Measurements from ENCODE around the gene CLEC17A. TPM values are rescaled to one million over a fixed set of nuclear protein-coding genes. Genes with fewer than 3 reads are reported as not detected.

Gene CLEC17A
- total and polyA plus RNA-seq, 2 of the 13 experiments (the other 11 are each of a cell fraction or from before 2014, with no cell fraction given) = not detected

DNA sequence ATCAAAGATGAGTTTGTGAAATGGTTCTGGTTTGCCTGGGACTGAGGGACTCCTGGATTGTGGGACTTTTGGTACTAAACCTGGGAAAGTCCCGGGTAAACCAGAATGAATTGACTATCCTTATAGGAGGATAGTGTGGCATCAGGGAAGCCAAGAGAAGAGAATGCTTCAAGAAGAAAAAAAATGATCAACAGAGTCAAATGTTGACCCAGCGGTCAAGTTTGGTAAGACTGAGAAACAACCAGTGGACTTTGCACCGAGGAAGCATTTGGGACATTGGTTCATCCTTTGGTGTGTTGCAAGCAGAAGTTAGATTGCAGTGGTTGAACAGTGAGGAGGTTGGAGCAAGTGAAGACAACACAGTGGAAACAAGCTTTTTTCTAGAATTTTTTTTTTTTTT, 33.5 kb downstream of the CLEC17A start (continued):
- no peak for TF ChIP-seq GTF3A (CRISPR knock-in tag; conservative IDR thresholded peaks at IDR 0.05)
- TF ChIP-seq EP300 (IDR thresholded peaks at IDR 0.05; ENCODE audit: low read depth in 2 of 2, low read length in 2 of 2) = peak in 1 of 2 experiments; percentile 66; a peak in 1 of 4 replicates
- TF ChIP-seq EP300 (CRISPR knock-in tag; IDR thresholded peaks at IDR 0.05; ENCODE audit: borderline replicate concordance) = no peak
- no peak for TF ChIP-seq ZNF777 (CRISPR knock-in tag; IDR thresholded peaks at IDR 0.05)
- no peak for TF ChIP-seq ZNF616 (CRISPR knock-in tag; IDR thresholded peaks at IDR 0.05; ENCODE audit: low read depth)
- TF ChIP-seq PLRG1 (conservative IDR thresholded peaks at IDR 0.05) = no peak
- no peak for TF ChIP-seq ZNF780A (CRISPR knock-in tag; IDR thresholded peaks at IDR 0.05)
- TF ChIP-seq, protein P1, sequence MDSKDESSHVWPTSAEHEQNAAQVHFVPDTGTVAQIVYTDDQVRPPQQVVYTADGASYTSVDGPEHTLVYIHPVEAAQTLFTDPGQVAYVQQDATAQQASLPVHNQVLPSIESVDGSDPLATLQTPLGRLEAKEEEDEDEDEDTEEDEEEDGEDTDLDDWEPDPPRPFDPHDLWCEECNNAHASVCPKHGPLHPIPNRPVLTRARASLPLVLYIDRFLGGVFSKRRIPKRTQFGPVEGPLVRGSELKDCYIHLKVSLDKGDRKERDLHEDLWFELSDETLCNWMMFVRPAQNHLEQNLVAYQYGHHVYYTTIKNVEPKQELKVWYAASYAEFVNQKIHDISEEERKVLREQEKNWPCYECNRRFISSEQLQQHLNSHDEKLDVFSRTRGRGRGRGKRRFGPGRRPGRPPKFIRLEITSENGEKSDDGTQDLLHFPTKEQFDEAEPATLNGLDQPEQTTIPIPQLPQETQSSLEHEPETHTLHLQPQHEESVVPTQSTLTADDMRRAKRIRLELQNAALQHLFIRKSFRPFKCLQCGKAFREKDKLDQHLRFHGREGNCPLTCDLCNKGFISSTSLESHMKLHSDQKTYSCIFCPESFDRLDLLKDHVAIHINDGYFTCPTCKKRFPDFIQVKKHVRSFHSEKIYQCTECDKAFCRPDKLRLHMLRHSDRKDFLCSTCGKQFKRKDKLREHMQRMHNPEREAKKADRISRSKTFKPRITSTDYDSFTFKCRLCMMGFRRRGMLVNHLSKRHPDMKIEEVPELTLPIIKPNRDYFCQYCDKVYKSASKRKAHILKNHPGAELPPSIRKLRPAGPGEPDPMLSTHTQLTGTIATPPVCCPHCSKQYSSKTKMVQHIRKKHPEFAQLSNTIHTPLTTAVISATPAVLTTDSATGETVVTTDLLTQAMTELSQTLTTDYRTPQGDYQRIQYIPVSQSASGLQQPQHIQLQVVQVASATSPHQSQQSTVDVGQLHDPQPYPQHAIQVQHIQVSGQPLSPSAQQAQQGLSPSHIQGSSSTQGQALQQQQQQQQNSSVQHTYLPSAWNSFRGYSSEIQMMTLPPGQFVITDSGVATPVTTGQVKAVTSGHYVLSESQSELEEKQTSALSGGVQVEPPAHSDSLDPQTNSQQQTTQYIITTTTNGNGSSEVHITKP (CRISPR knock-in tag; IDR thresholded peaks at IDR 0.05; ENCODE audit: low read depth) = no peak
- no peak for TF ChIP-seq ZNF329 (CRISPR knock-in tag; IDR thresholded peaks at IDR 0.05; ENCODE audit: low read depth)
- no peak for TF ChIP-seq ZBTB20 (CRISPR knock-in tag; IDR thresholded peaks at IDR 0.05; ENCODE audit: borderline replicate concordance, low read depth)
- peak; percentile 81 for TF ChIP-seq GATAD2A (CRISPR knock-in tag; IDR thresholded peaks at IDR 0.05)
- TF ChIP-seq CENPX (CRISPR knock-in tag; IDR thresholded peaks at IDR 0.05) = no peak
- TF ChIP-seq, protein P2, sequence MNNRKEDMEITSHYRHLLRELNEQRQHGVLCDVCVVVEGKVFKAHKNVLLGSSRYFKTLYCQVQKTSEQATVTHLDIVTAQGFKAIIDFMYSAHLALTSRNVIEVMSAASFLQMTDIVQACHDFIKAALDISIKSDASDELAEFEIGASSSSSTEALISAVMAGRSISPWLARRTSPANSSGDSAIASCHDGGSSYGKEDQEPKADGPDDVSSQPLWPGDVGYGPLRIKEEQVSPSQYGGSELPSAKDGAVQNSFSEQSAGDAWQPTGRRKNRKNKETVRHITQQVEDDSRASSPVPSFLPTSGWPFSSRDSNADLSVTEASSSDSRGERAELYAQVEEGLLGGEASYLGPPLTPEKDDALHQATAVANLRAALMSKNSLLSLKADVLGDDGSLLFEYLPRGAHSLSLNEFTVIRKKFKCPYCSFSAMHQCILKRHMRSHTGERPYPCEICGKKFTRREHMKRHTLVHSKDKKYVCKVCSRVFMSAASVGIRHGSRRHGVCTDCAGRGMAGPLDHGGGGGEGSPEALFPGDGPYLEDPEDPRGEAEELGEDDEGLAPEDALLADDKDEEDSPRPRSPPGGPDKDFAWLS (CRISPR knock-in tag; IDR thresholded peaks at IDR 0.05; ENCODE audit: borderline replicate concordance) = no peak
- no peak for TF ChIP-seq POLR2AphosphoS2 (IDR thresholded peaks at IDR 0.05; ENCODE audit: low read depth, low read length)
- peak; percentile 91; the same call in 1 of the 2 replicates for TF ChIP-seq ZNF232 (CRISPR knock-in tag; IDR thresholded peaks at IDR 0.05; ENCODE audit: borderline replicate concordance)
- no peak for TF ChIP-seq SRF (IDR thresholded peaks at IDR 0.05; ENCODE audit: low read depth, low read length)
- TF ChIP-seq, protein P3, sequence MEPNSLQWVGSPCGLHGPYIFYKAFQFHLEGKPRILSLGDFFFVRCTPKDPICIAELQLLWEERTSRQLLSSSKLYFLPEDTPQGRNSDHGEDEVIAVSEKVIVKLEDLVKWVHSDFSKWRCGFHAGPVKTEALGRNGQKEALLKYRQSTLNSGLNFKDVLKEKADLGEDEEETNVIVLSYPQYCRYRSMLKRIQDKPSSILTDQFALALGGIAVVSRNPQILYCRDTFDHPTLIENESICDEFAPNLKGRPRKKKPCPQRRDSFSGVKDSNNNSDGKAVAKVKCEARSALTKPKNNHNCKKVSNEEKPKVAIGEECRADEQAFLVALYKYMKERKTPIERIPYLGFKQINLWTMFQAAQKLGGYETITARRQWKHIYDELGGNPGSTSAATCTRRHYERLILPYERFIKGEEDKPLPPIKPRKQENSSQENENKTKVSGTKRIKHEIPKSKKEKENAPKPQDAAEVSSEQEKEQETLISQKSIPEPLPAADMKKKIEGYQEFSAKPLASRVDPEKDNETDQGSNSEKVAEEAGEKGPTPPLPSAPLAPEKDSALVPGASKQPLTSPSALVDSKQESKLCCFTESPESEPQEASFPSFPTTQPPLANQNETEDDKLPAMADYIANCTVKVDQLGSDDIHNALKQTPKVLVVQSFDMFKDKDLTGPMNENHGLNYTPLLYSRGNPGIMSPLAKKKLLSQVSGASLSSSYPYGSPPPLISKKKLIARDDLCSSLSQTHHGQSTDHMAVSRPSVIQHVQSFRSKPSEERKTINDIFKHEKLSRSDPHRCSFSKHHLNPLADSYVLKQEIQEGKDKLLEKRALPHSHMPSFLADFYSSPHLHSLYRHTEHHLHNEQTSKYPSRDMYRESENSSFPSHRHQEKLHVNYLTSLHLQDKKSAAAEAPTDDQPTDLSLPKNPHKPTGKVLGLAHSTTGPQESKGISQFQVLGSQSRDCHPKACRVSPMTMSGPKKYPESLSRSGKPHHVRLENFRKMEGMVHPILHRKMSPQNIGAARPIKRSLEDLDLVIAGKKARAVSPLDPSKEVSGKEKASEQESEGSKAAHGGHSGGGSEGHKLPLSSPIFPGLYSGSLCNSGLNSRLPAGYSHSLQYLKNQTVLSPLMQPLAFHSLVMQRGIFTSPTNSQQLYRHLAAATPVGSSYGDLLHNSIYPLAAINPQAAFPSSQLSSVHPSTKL (CRISPR knock-in tag; IDR thresholded peaks at IDR 0.05) = peak; percentile 79
- peak; percentile 50; the same call in 1 of the 2 replicates for TF ChIP-seq THAP11 (CRISPR knock-in tag; IDR thresholded peaks at IDR 0.05)
